Omental fat pad (tissue), 4 donors: ENCODE results near the gene PCTP. TPM values are rescaled to one million over a fixed set of nuclear protein-coding genes. Genes with fewer than 3 reads are reported as not detected.

Experiments
- ATAC-seq: fragments of 150-250 bp; one replicate; pipeline ENCODE4 v1.9.1; 2016; ENCODE audit warnings: mild to moderate bottlenecking, moderate library complexity; ENCODE audit not compliant: low FRiP score
- DNase-seq: peaks from one replicate; pipeline ENCODE4 v3.0.0-alpha.2; 2019; ENCODE audit warnings: low spot score
- total RNA-seq, 4 donors: library from RNA; depleted of rRNA; stranded (reverse); fragments of >200 nt; gene quantifications; one replicate each; pipeline ENCODE4 v1.1.0, GENCODE V29; 2016
- TF ChIP-seq, protein P1 (sequence below), 3 donors: fragments of 450-650 bp; IDR thresholded peaks; one replicate each; pipeline ENCODE4 v1.5.1; 2016 to 2017; ENCODE audit warnings: antibody characterized with exemption in 3 of 3, mild to moderate bottlenecking in 3 of 3, moderate library complexity in 2 of 3

Gene PCTP
- total RNA-seq, 4 donors from 2014 or later = 16.0 to 41.9 (median 25.0) TPM

DNA sequence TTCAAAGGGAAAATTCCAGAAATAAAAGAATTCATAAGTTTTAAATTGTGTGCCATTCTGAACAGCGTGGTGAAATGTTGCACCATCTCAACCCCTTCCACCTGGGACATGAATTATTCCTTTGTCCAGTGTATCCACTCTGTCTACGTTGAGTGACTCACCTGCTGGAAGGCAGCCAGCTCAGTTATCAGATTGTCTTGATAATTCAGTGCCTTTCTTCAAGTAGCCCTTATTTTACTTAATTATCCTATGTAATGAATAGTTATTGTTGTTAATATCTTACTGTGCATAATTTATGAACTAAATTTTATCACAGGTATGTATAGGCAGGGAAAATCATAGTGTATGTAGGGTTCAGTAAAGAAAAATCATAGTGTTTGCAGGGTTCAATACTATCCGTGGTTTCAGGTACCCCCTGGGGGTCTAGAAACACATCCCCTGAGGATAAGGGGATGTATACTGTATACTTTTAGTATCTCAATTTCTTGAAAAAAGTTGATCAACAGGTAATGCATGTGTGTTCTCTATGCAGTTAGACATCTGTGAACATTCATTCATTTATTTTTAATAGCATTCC is 7.7 kb upstream of the PCTP start:
- no peak for DNase-seq
- no peak for ATAC-seq
- TF ChIP-seq, protein P1, sequence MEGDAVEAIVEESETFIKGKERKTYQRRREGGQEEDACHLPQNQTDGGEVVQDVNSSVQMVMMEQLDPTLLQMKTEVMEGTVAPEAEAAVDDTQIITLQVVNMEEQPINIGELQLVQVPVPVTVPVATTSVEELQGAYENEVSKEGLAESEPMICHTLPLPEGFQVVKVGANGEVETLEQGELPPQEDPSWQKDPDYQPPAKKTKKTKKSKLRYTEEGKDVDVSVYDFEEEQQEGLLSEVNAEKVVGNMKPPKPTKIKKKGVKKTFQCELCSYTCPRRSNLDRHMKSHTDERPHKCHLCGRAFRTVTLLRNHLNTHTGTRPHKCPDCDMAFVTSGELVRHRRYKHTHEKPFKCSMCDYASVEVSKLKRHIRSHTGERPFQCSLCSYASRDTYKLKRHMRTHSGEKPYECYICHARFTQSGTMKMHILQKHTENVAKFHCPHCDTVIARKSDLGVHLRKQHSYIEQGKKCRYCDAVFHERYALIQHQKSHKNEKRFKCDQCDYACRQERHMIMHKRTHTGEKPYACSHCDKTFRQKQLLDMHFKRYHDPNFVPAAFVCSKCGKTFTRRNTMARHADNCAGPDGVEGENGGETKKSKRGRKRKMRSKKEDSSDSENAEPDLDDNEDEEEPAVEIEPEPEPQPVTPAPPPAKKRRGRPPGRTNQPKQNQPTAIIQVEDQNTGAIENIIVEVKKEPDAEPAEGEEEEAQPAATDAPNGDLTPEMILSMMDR (IDR thresholded peaks at IDR 0.05) = no peak

DNA sequence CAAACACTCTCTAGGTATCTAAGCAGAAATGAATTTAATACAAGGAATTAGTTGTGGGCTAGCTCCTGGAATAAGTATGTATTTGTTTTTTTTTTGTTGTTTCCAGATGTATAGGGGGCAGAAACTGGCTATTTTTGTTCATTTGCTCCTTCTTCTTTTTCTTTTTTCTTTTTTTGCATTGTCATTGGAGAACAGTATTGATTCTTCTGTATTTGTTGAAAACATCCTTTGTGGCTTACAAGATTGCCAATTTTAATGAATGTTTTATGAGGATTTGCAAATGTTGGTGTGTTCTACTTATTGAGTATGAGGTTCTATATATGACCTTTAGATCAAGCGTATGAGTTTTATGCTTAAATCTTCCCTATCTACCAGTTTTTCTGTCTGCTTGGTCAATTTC is 5.6 kb upstream of the PCTP start:
- TF ChIP-seq, protein P1 (IDR thresholded peaks at IDR 0.05) = no peak
- no peak for ATAC-seq

DNA sequence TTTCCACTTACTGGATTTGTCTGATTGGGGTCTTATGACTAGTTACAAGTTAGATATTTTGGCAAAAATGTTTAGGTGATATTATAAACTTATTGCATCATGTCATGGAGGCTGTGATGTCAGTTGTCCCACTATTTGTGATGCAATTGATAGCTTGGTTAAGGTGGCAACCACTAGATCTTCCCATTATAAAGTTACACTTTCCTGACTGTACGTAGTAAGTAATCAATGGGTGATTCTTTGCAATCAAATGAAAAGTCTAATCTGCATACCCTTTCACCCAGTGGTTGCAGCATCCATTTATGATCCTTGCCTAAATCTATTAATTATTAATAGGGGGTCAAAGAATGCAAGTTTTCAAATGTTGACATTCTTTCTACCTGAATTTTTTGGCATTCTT is 4.4 kb upstream of the PCTP start:
- DNase-seq = no peak
- TF ChIP-seq, protein P1 (IDR thresholded peaks at IDR 0.05) = no peak
- no peak for ATAC-seq

More for the DNA sequence above, 5.6 kb upstream of the PCTP start:
- DNase-seq = no peak

DNA sequence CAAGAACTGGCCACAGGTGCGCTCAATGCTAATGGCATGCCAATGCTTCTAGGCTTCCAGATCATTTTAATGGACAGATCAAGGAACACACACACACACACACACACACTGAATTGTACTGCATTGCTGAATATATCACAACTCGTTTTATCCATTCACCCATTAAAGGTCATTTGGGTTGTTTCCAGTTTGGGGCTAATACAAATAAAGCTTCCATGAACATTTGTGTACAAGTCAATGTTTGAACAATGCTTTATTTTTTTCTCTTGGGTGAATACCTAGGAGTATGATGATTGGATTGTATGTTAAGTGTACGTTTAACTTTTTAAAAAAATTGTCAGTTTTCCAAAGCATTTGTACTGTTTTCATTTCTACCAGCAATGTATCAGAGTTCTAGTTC is 3.6 kb upstream of the PCTP start:
- TF ChIP-seq, protein P1 (IDR thresholded peaks at IDR 0.05) = no peak
- no peak for DNase-seq
- ATAC-seq = no peak

DNA sequence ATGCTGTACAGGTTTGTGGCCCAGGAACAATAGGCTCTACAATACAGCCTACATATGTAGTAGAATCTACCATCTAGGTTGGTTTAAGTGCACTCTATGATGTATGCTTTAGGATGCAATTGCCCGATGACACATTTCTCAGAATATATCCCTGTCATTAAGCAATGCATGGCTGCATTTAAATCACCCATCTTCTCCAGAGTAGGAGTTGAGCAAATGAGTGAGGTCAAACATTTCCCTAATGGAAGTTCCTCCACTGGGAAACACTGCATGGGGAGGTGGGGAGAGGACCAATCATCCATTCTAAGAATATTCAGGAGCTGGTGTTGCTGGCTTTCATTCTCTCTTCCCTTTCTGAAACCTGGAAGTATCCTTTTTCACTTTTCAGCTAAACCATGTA is 2.0 kb upstream of the PCTP start:
- no peak for ATAC-seq
- no peak for DNase-seq
- TF ChIP-seq, protein P1 (IDR thresholded peaks at IDR 0.05) = no peak

DNA sequence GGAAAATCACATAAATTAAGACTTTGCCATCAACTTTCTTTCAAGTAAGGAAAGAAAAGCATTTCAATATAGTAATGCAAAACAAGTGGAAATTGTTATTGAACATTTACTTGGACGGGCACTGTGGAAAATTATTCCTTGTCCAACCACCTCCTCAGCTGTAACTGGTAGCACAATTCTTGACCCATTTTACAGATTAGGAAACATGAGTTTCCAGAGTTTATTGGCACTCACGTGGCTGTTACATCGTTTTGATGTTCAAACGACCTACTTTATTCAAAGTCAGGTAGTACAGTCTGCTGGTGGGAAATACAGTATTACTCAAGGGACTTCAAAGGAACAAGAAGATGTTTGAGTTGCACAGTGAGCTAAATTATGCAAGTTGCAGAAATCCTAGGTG is 866 bp upstream of the PCTP start:
- ATAC-seq = no peak
- TF ChIP-seq, protein P1 (IDR thresholded peaks at IDR 0.05) = no peak
- no peak for DNase-seq

DNA sequence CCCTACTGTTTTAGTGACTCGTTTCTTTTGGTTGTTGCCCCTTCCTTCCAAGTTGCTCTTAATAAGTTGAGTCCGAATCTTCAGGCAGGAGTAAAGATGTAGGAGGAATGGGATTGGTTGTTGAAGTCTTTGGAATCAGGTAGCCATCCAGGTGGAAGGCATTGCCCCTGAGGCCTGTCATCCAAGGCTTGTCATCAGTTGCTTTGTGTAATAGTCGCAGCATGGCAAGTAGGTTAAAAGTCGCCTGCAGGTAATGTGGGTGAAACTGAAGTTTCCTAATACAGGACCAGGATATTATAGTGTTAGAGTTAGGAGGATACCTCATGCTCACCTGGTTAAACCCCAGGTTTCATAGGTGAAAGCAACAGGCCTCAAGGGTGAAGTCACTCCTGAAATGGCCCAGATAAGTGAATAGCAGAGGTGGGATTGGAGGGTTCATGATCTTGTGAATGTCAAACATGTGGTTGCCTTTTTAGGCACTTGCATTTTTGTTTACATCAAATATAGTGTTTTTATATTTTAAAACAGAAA is 934 bp downstream of the PCTP start:
- no peak for DNase-seq
- ATAC-seq = no peak
- TF ChIP-seq, protein P1 (IDR thresholded peaks at IDR 0.05) = no peak
